Measurements from ENCODE around the gene RASL11B. TPM values are rescaled to one million over a fixed set of nuclear protein-coding genes. Genes with fewer than 3 reads are reported as not detected.

Gene RASL11B
- total RNA-seq, 1 experiment from 2014 or later: 1.7 TPM

- Histone ChIP-seq H3K9me3 (replicated peaks) (no peaks in the 10 kb centered on the region), H3K4me3 (no peak overlapping the region), H3K27me3 (replicated peaks) (no peaks in the 10 kb centered on the region), H3K4me1 (replicated peaks) (peaks cover 11% of the 10 kb centered on the region), H3K36me3 (no peaks in the 10 kb centered on the region), H3K27ac (no peak overlapping the region)
- DNase-seq (ENCODE audit: low read depth in 1 of 2, low spot score in 2 of 2): no peak
Observed at GRCh38 chr4:52852711-52853110, 9.4 kb upstream of the RASL11B start.

GRCh38 chr4:52853351-52853750, 8.8 kb upstream of the RASL11B start:
- Histone ChIP-seq H3K27ac (no peak overlapping the region), H3K36me3 (no peaks in the 10 kb centered on the region), H3K4me3 (no peak overlapping the region), H3K9me3 (replicated peaks) (no peaks in the 10 kb centered on the region; the same call in 1 of the 2 replicates), H3K27me3 (replicated peaks) (no peaks in the 10 kb centered on the region), H3K4me1 (replicated peaks) (peaks cover 11% of the 10 kb centered on the region)
- DNase-seq (ENCODE audit: low read depth in 1 of 2, low spot score in 2 of 2): no peak

GRCh38 chr4:52856801-52857200, 5.3 kb upstream of the RASL11B start:
- H3K4me1 ChIP-seq (replicated peaks): peaks cover 15% of the 10 kb centered on the region
- H3K27ac ChIP-seq: no peak overlapping the region
- no peak for DNase-seq (ENCODE audit: low read depth in 1 of 2, low spot score in 2 of 2)
- no peak overlapping the region for H3K4me3 ChIP-seq
- no peaks in the 10 kb centered on the region for H3K27me3 ChIP-seq (replicated peaks)
- H3K9me3 ChIP-seq (replicated peaks): no peaks in the 10 kb centered on the region; the same call in 1 of the 2 replicates
- no peaks in the 10 kb centered on the region for H3K36me3 ChIP-seq

- Histone ChIP-seq H3K36me3 (no peaks in the 10 kb centered on the region), H3K4me1 (replicated peaks) (peaks cover 22% of the 10 kb centered on the region), H3K4me3 (no peak overlapping the region), H3K27me3 (replicated peaks) (peaks cover 7% of the 10 kb centered on the region; the same call in 1 of the 2 replicates), H3K9me3 (replicated peaks) (peaks cover 3% of the 10 kb centered on the region; the same call in 1 of the 2 replicates), H3K27ac (no peak overlapping the region)
- DNase-seq (ENCODE audit: low read depth in 1 of 2, low spot score in 2 of 2): no peak
Observed at GRCh38 chr4:52860361-52860760, 1.8 kb upstream of the RASL11B start.

- H3K36me3 ChIP-seq: no peaks in the 10 kb centered on the region
- peaks cover 3% of the 10 kb centered on the region; the same call in 1 of the 2 replicates for H3K9me3 ChIP-seq (replicated peaks)
- H3K27ac ChIP-seq: no peak overlapping the region
- peaks cover 22% of the 10 kb centered on the region for H3K4me1 ChIP-seq (replicated peaks)
- H3K4me3 ChIP-seq: peak overlapping the region; percentile 51
- H3K27me3 ChIP-seq (replicated peaks): peaks cover 7% of the 10 kb centered on the region; the same call in 1 of the 2 replicates
- DNase-seq (ENCODE audit: low read depth in 1 of 2, low spot score in 2 of 2): no peak
Observed at GRCh38 chr4:52861171-52861823, 820 bp upstream of the RASL11B start.

- Histone ChIP-seq H3K4me1 (replicated peaks) (peaks cover 22% of the 10 kb centered on the region), H3K4me3 (peak overlapping the region; percentile 51), H3K36me3 (no peaks in the 10 kb centered on the region), H3K27ac (no peak overlapping the region), H3K27me3 (replicated peaks) (peaks cover 7% of the 10 kb centered on the region; the same call in 1 of the 2 replicates), H3K9me3 (replicated peaks) (peaks cover 3% of the 10 kb centered on the region; the same call in 1 of the 2 replicates)
- DNase-seq (ENCODE audit: low read depth in 1 of 2, low spot score in 2 of 2): no peak
Observed at GRCh38 chr4:52862639-52863161, 583 bp downstream of the RASL11B start.

- no peak overlapping the region for H3K27ac ChIP-seq
- no peak overlapping the region for H3K4me3 ChIP-seq
- peaks cover 22% of the 10 kb centered on the region for H3K4me1 ChIP-seq (replicated peaks)
- peaks cover 7% of the 10 kb centered on the region; the same call in 1 of the 2 replicates for H3K27me3 ChIP-seq (replicated peaks)
- peaks cover 3% of the 10 kb centered on the region; the same call in 1 of the 2 replicates for H3K9me3 ChIP-seq (replicated peaks)
- H3K36me3 ChIP-seq: no peaks in the 10 kb centered on the region
- no peak for DNase-seq (ENCODE audit: low read depth in 1 of 2, low spot score in 2 of 2)
Observed at GRCh38 chr4:52863324-52863723, 1.2 kb downstream of the RASL11B start.

GRCh38 chr4:52864793-52865192, 2.7 kb downstream of the RASL11B start:
- Histone ChIP-seq H3K27ac (no peak overlapping the region), H3K9me3 (replicated peaks) (0 out of 2 replicates have a peak, but pooled peaks cover 3% of the 10 kb centered on the region), H3K36me3 (no peaks in the 10 kb centered on the region), H3K4me1 (replicated peaks) (peaks cover 22% of the 10 kb centered on the region), H3K27me3 (replicated peaks) (peaks cover 7% of the 10 kb centered on the region; the same call in 1 of the 2 replicates), H3K4me3 (no peak overlapping the region)
- peak in 1 of 2 experiments; percentile 7 for DNase-seq (ENCODE audit: low read depth in 1 of 2, low spot score in 2 of 2)

GRCh38 chr4:52865300-52865699, 3.2 kb downstream of the RASL11B start:
- H3K4me1 ChIP-seq (replicated peaks): peaks cover 22% of the 10 kb centered on the region
- DNase-seq (ENCODE audit: low read depth in 1 of 2, low spot score in 2 of 2): no peak
- no peak overlapping the region for H3K4me3 ChIP-seq
- no peak overlapping the region for H3K27ac ChIP-seq
- H3K27me3 ChIP-seq (replicated peaks): peaks cover 7% of the 10 kb centered on the region; the same call in 1 of the 2 replicates
- 0 out of 2 replicates have a peak, but pooled peaks cover 3% of the 10 kb centered on the region for H3K9me3 ChIP-seq (replicated peaks)
- H3K36me3 ChIP-seq: no peaks in the 10 kb centered on the region

GRCh38 chr4:52866734-52867133, 4.6 kb downstream of the RASL11B start:
- DNase-seq (ENCODE audit: low read depth in 1 of 2, low spot score in 2 of 2): no peak
- H3K4me3 ChIP-seq: no peak overlapping the region
- H3K9me3 ChIP-seq (replicated peaks): 0 out of 2 replicates have a peak, but pooled peaks cover 3% of the 10 kb centered on the region
- 0 out of 2 replicates have a peak, but pooled peaks cover 2% of the 10 kb centered on the region for H3K36me3 ChIP-seq
- H3K4me1 ChIP-seq (replicated peaks): peaks cover 19% of the 10 kb centered on the region
- H3K27ac ChIP-seq: no peak overlapping the region
- H3K27me3 ChIP-seq (replicated peaks): peaks cover 7% of the 10 kb centered on the region; the same call in 1 of the 2 replicates

- Histone ChIP-seq H3K4me3 (no peak overlapping the region), H3K9me3 (replicated peaks) (0 out of 2 replicates have a peak, but pooled peaks cover 3% of the 10 kb centered on the region), H3K36me3 (0 out of 2 replicates have a peak, but pooled peaks cover 2% of the 10 kb centered on the region), H3K27me3 (replicated peaks) (peaks cover 7% of the 10 kb centered on the region; the same call in 1 of the 2 replicates), H3K4me1 (replicated peaks) (peaks cover 17% of the 10 kb centered on the region), H3K27ac (no peak overlapping the region)
- no peak for DNase-seq (ENCODE audit: low read depth in 1 of 2, low spot score in 2 of 2)
Observed at GRCh38 chr4:52867163-52867562, 5.0 kb downstream of the RASL11B start.

GRCh38 chr4:52868133-52868532, 6.0 kb downstream of the RASL11B start:
- peaks cover 10% of the 10 kb centered on the region; the same call in 1 of the 2 replicates for H3K4me1 ChIP-seq (replicated peaks)
- H3K4me3 ChIP-seq: no peak overlapping the region
- no peak for DNase-seq (ENCODE audit: low read depth in 1 of 2, low spot score in 2 of 2)
- H3K27me3 ChIP-seq (replicated peaks): no peaks in the 10 kb centered on the region; the same call in 1 of the 2 replicates
- 0 out of 2 replicates have a peak, but pooled peaks cover 2% of the 10 kb centered on the region for H3K36me3 ChIP-seq
- H3K9me3 ChIP-seq (replicated peaks): no peaks in the 10 kb centered on the region
- H3K27ac ChIP-seq: no peak overlapping the region

- H3K36me3 ChIP-seq: 0 out of 2 replicates have a peak, but pooled peaks cover 2% of the 10 kb centered on the region
- H3K27me3 ChIP-seq (replicated peaks): no peaks in the 10 kb centered on the region
- H3K4me1 ChIP-seq (replicated peaks): peaks cover 10% of the 10 kb centered on the region; the same call in 1 of the 2 replicates
- H3K9me3 ChIP-seq (replicated peaks): no peaks in the 10 kb centered on the region
- no peak overlapping the region for H3K4me3 ChIP-seq
- no peak overlapping the region for H3K27ac ChIP-seq
- no peak for DNase-seq (ENCODE audit: low read depth in 1 of 2, low spot score in 2 of 2)
Observed at GRCh38 chr4:52869196-52869595, 7.1 kb downstream of the RASL11B start.

GRCh38 chr4:52869656-52870055, 7.5 kb downstream of the RASL11B start:
- Histone ChIP-seq H3K27ac (no peak overlapping the region), H3K27me3 (replicated peaks) (no peaks in the 10 kb centered on the region), H3K9me3 (replicated peaks) (no peaks in the 10 kb centered on the region), H3K4me1 (replicated peaks) (peaks cover 7% of the 10 kb centered on the region; the same call in 1 of the 2 replicates), H3K36me3 (0 out of 2 replicates have a peak, but pooled peaks cover 2% of the 10 kb centered on the region), H3K4me3 (no peak overlapping the region)
- no peak for DNase-seq (ENCODE audit: low read depth in 1 of 2, low spot score in 2 of 2)
